Endothelial cell of umbilical vein (primary cell): ENCODE data around the gene SELENON. TPM values are rescaled to one million over a fixed set of nuclear protein-coding genes. Genes with fewer than 3 reads are reported as not detected.

Source experiments
- BruUV-seq: library from RNA; stranded (reverse); fragments of 400-500 nt; replicated peaks from 2 replicates; lab custom pipeline; 2021; lab: Mats Ljungman, UMichigan
- CTCF ChIA-PET: fragments of 300-600, 350-600 bp; sonication (Branson Sonifier 250); formaldehyde crosslinking; loops from one replicate; lab custom pipeline; 2021; ENCODE audit warnings: antibody characterized with exemption, inconsistent platforms; lab: Charles Lee
- POLR2A ChIA-PET: fragments of 300-600, 350-600 bp; sonication (Branson Sonifier 250); formaldehyde crosslinking; loops from one replicate; lab custom pipeline; 2021; ENCODE audit warnings: antibody characterized with exemption, inconsistent platforms; lab: Charles Lee
- DNase-seq: peaks from one replicate; pipeline ENCODE4 v3.0.0-alpha.2; 2011; ENCODE audit warnings: low read depth, low spot score
- FAIRE-seq: peaks from 2 replicates; lab custom pipeline; 2011; peaks lifted over from hg19 to GRCh38; lab: Jason Lieb, UNC
- H2AFZ ChIP-seq: 2 replicates; pipeline ENCODE4 v1.6.0; 2012; ENCODE audit warnings: low read depth, low read length, control low read depth, inconsistent platforms
- H3K27ac ChIP-seq: 2 replicates; pipeline ENCODE4 v1.5.1; 2011; ENCODE audit warnings: low read depth, mild to moderate bottlenecking, control low read depth, low read length, moderate library complexity; ENCODE audit not compliant: insufficient read depth
- H3K27me3 ChIP-seq, 2 experiments: 2 replicates each; pipeline versions ENCODE4 v1.6.0 to v1.6.1; 2011; ENCODE audit warnings: low read length in 2 of 2, mixed read lengths in 1 of 2; ENCODE audit not compliant: control insufficient read depth in 2 of 2, insufficient read depth in 2 of 2
- H3K36me3 ChIP-seq, 2 experiments: 2 replicates in 1 of 2; 3 replicates in 1 of 2; pipeline ENCODE4 v1.5.1; 2011; ENCODE audit warnings: low read length in 2 of 2, mild to moderate bottlenecking in 1 of 2, moderate library complexity in 1 of 2; ENCODE audit not compliant: control insufficient read depth in 2 of 2, insufficient read depth in 2 of 2; ENCODE audit errors: extremely low read depth in 1 of 2
- H3K4me1 ChIP-seq: 3 replicates; pipeline ENCODE4 v1.5.1; 2011; ENCODE audit warnings: mild to moderate bottlenecking, low read length; ENCODE audit not compliant: control insufficient read depth, insufficient read depth; ENCODE audit errors: extremely low read depth
- H3K4me2 ChIP-seq: 2 replicates; pipeline ENCODE4 v1.6.1; 2011; ENCODE audit warnings: low read length, control low read depth, mixed read lengths; ENCODE audit not compliant: insufficient read depth
- H3K4me3 ChIP-seq, 3 experiments: fragments of 200-600 bp in 1 of 3; sonication (generic), shearing (Covaris generic) in 1 of 3; replicated peaks in 1 of 3; 2 replicates each; pipeline ENCODE4 v1.5.1; 2011 to 2016; ENCODE audit warnings: control low read depth in 3 of 3, low read length in 3 of 3, mild to moderate bottlenecking in 2 of 3, inconsistent platforms in 1 of 3, low read depth in 1 of 3, moderate library complexity in 1 of 3; ENCODE audit not compliant: insufficient read depth in 1 of 3
- H3K79me2 ChIP-seq: 2 replicates; pipeline ENCODE4 v1.6.0; 2012; ENCODE audit warnings: low read length, inconsistent platforms; ENCODE audit not compliant: control insufficient read depth, insufficient read depth
- H3K9ac ChIP-seq: replicated peaks from 2 replicates; pipeline ENCODE3; 2011; ENCODE audit warnings: low read length, control low read depth; ENCODE audit not compliant: insufficient read depth; ENCODE audit errors: extremely low read depth
- H3K9me1 ChIP-seq: replicated peaks from 3 replicates; pipeline ENCODE4 v1.6.0; 2011; ENCODE audit warnings: mild to moderate bottlenecking, low read length; ENCODE audit not compliant: control insufficient read depth, insufficient read depth; ENCODE audit errors: extremely low read depth
- H3K9me3 ChIP-seq: replicated peaks from 2 replicates; pipeline ENCODE4 v1.5.1; 2012; ENCODE audit warnings: low read length, inconsistent platforms; ENCODE audit not compliant: control insufficient read depth, insufficient read depth
- H4K20me1 ChIP-seq: replicated peaks from 2 replicates; pipeline ENCODE3; 2011; ENCODE audit warnings: mild to moderate bottlenecking, low read length; ENCODE audit not compliant: control insufficient read depth, insufficient read depth; ENCODE audit errors: extremely low read depth
- CTCF ChIP-seq, 2 donors: IDR thresholded peaks; 1 replicate in 1 of 2; 2 replicates in 1 of 2; pipeline ENCODE4 v1.5.1; 2011; ENCODE audit warnings: low read length in 2 of 2, mild to moderate bottlenecking in 2 of 2, moderate library complexity in 2 of 2, control low read depth in 1 of 2, inconsistent platforms in 1 of 2, low read depth in 1 of 2; ENCODE audit not compliant: insufficient read depth in 1 of 2; ENCODE audit errors: extremely low read depth in 1 of 2
- JUN ChIP-seq: IDR thresholded peaks from 2 replicates; pipeline ENCODE4 v1.6.1; 2011; ENCODE audit warnings: borderline replicate concordance, low read depth; ENCODE audit not compliant: insufficient read length, insufficient read depth
- MAX ChIP-seq: IDR thresholded peaks from 2 replicates; pipeline ENCODE4 v1.6.1; 2011; ENCODE audit not compliant: insufficient read depth, insufficient read length
- MYC ChIP-seq: IDR thresholded peaks from one replicate; pipeline ENCODE4 v1.6.1; 2011; ENCODE audit warnings: mild to moderate bottlenecking, low read depth, low read length
- POLR2A ChIP-seq: IDR thresholded peaks from 2 replicates; pipeline ENCODE4 v1.6.1; 2012; ENCODE audit warnings: low read depth, mild to moderate bottlenecking, control low read depth, low read length
- dilution Hi-C: fragments of 300-500 bp; cut with MboI; formaldehyde crosslinking; loops from one replicate; pipeline ENCODE4 v1.15.0; 2019; ENCODE audit warnings: low sequenced_read_pairs; ENCODE audit not compliant: extremely low pct_ligation_motif_present
- intact Hi-C: fragments of 100-400 bp; cut with micrococcal nuclease; formaldehyde crosslinking; loops from one replicate; pipeline ENCODE4 v1.10.0; 2022
- polyA plus RNA-seq, 4 experiments: library from polyadenylated mRNA; depleted of rRNA in 3 of 4; stranded (reverse) in 3 of 4; unstranded in 1 of 4; fragments of >200 nt; gene quantifications; 2 replicates each; pipeline versions ENCODE4 v1.2.1 to v1.2.3, GENCODE V29; 2011 to 2012; ENCODE audit warnings: missing spikeins in 1 of 4
- total RNA-seq: library from RNA; stranded (reverse); gene quantifications from 2 replicates; pipeline ENCODE4 v1.2.3, GENCODE V29; 2021

Gene SELENON
- total and polyA plus RNA-seq, 2 donors (not counting 3 experiments of a cell fraction or from before 2014, with no cell fraction given): 117 to 182 TPM

- Histone ChIP-seq H3K4me2 (no peak overlapping the region), H3K79me2 (no peaks in the 10 kb centered on the region), H2AFZ (no peak overlapping the region), H3K9me3 (no peaks in the 10 kb centered on the region), H3K36me3 (peaks cover 8 to 34% of the 10 kb centered on the region in 2 experiments), H3K9ac (no peak overlapping the region), H3K4me1 (peaks cover 5% of the 10 kb centered on the region), H3K27me3 (no peaks in the 10 kb centered on the region), H3K27ac (no peak overlapping the region), H3K9me1 (no peaks in the 10 kb centered on the region), H3K4me3 (no peak overlapping the region), H4K20me1 (no peaks in the 10 kb centered on the region)
- BruUV-seq: no TSS peak
- intact Hi-C loops (no loop called here), dilution Hi-C loops (no loop called here)
- ChIA-PET POLR2A (no interaction called here), CTCF (interaction anchor here (3.0 kb wide), 1 partner anchor 13 kb away, joined by 12 read pairs; no protein-coding TSS in a partner anchor)
- DNase-seq (no peak), FAIRE-seq (no peak)
- TF ChIP-seq JUN (no peak), MYC (no peak), POLR2A (no peak), MAX (no peak), CTCF (IDR thresholded peaks at IDR 0.05; ENCODE audit: extremely low read depth in 1 of 2, insufficient read depth in 1 of 2, low read depth in 1 of 2, low read length in 2 of 2) (no peak)
These were observed 29.1 kb downstream of the SELENON start for GRCh38 chr1:25829046-25829445.
